Measurements from ENCODE around the gene ALOX5.
"Not testable (repeated sequence)": the region's sequence is repeated elsewhere in the genome, so short reads cannot be mapped to it uniquely, and the experiment has no call there.

ALOX5 gene

GRCh38 chr10:45373576-45374349 is at the start of gene ALOX5:
Gene ALOX5 (plus strand): TSS chr10:45374216. CDS start chr10:45374280, 64 bp downstream.
- DNase-seq (ENCODE audit: low read depth, low spot score): no peak
- H3K27ac ChIP-seq: no peak within 1 kb of the TSS

- no peak overlapping the region for H3K27ac ChIP-seq
- no peak for DNase-seq (ENCODE audit: low read depth, low spot score)
Observed at GRCh38 chr10:45325116-45325515, 48.9 kb upstream of the ALOX5 start.

- H3K27ac ChIP-seq; DNase-seq (ENCODE audit: low read depth, low spot score): not testable (repeated sequence)
Observed at GRCh38 chr10:45326864-45327263, 47.2 kb upstream of the ALOX5 start.

GRCh38 chr10:45331824-45332223 is 42.2 kb upstream of the ALOX5 start:
- DNase-seq (ENCODE audit: low read depth, low spot score); H3K27ac ChIP-seq: not testable (repeated sequence)

- no peak for DNase-seq (ENCODE audit: low read depth, low spot score)
- H3K27ac ChIP-seq: no peak overlapping the region
Observed at GRCh38 chr10:45339894-45340293, 34.1 kb upstream of the ALOX5 start.

- DNase-seq (ENCODE audit: low read depth, low spot score); H3K27ac ChIP-seq: not testable (repeated sequence)
Observed at GRCh38 chr10:45340420-45340819, 33.6 kb upstream of the ALOX5 start.

GRCh38 chr10:45346652-45347335 is 27.2 kb upstream of the ALOX5 start:
- H3K27ac ChIP-seq; DNase-seq (ENCODE audit: low read depth, low spot score): not testable (repeated sequence)

- DNase-seq (ENCODE audit: low read depth, low spot score): not testable (repeated sequence)
Observed at GRCh38 chr10:45347464-45347863, 26.6 kb upstream of the ALOX5 start.

GRCh38 chr10:45348196-45348765 is 25.7 kb upstream of the ALOX5 start:
- not testable (repeated sequence) for DNase-seq (ENCODE audit: low read depth, low spot score); H3K27ac ChIP-seq

More at GRCh38 chr10:45347464-45347863, 26.6 kb upstream of the ALOX5 start:
- not testable (repeated sequence) for H3K27ac ChIP-seq

GRCh38 chr10:45353186-45353585 is 20.8 kb upstream of the ALOX5 start:
- no peak for DNase-seq (ENCODE audit: low read depth, low spot score)
- no peak overlapping the region for H3K27ac ChIP-seq

GRCh38 chr10:45354261-45354660 is 19.8 kb upstream of the ALOX5 start:
- H3K27ac ChIP-seq: no peak overlapping the region
- no peak for DNase-seq (ENCODE audit: low read depth, low spot score)

GRCh38 chr10:45355494-45355893 is 18.5 kb upstream of the ALOX5 start:
- no peak for DNase-seq (ENCODE audit: low read depth, low spot score)
- no peak overlapping the region for H3K27ac ChIP-seq

- DNase-seq (ENCODE audit: low read depth, low spot score); H3K27ac ChIP-seq: not testable (repeated sequence)
Observed at GRCh38 chr10:45358961-45359360, 15.1 kb upstream of the ALOX5 start.

GRCh38 chr10:45361983-45362799 is 11.8 kb upstream of the ALOX5 start:
- not testable (repeated sequence) for DNase-seq (ENCODE audit: low read depth, low spot score); H3K27ac ChIP-seq

GRCh38 chr10:45367643-45368042 is 6.4 kb upstream of the ALOX5 start:
- DNase-seq (ENCODE audit: low read depth, low spot score); H3K27ac ChIP-seq: not testable (repeated sequence)

- DNase-seq (ENCODE audit: low read depth, low spot score): no peak
- H3K27ac ChIP-seq: no peak overlapping the region
Observed at GRCh38 chr10:45368181-45368580, 5.8 kb upstream of the ALOX5 start.

GRCh38 chr10:45370202-45370955 is 3.6 kb upstream of the ALOX5 start:
- no peak for DNase-seq (ENCODE audit: low read depth, low spot score)
- H3K27ac ChIP-seq: no peak overlapping the region

- H3K27ac ChIP-seq: no peak overlapping the region
Observed at GRCh38 chr10:45371560-45371959, 2.5 kb upstream of the ALOX5 start.

GRCh38 chr10:45372251-45372951 is 1.6 kb upstream of the ALOX5 start:
- H3K27ac ChIP-seq: no peak overlapping the region
- DNase-seq (ENCODE audit: low read depth, low spot score): no peak

More at GRCh38 chr10:45371560-45371959, 2.5 kb upstream of the ALOX5 start:
- DNase-seq (ENCODE audit: low read depth, low spot score): no peak
